ENCODE measurements around the gene C10orf71. TPM values are rescaled to one million over a fixed set of nuclear protein-coding genes. Genes with fewer than 3 reads are reported as not detected.

Gene C10orf71
- total and polyA plus RNA-seq, 2 of the 8 experiments (the other 6 are each of a cell fraction or from before 2014, with no cell fraction given), result not detected

- Histone ChIP-seq H4K5ac (ENCODE audit: insufficient read length, low read depth, low read length) (no peak overlapping the region), H4K91ac (replicated peaks; ENCODE audit: insufficient read length, low read length) (no peak overlapping the region), H3K9ac (replicated peaks in 1 of 4; ENCODE audit: extremely low read depth in 1 of 4, low read depth in 3 of 4, low read length in 3 of 4) (no peak overlapping the region), H3K23me2 (ENCODE audit: low read depth, low read length) (no peaks in the 10 kb centered on the region; the same call in 1 of the 2 replicates), H2BK20ac (ENCODE audit: low read length) (no peak overlapping the region), H3K79me1 (ENCODE audit: low read depth, low read length) (no peaks in the 10 kb centered on the region), H3K79me2 (ENCODE audit: control insufficient read depth in 1 of 2, insufficient read depth in 2 of 2, low read length in 2 of 2) (no peaks in the 10 kb centered on the region), H3K18ac (ENCODE audit: extremely low read depth, low read length) (no peak overlapping the region), H2BK15ac (ENCODE audit: low read length) (no peak overlapping the region), H2BK12ac (ENCODE audit: low read depth, low read length) (no peak overlapping the region), H2AFZ (ENCODE audit: low read length) (0 out of 2 replicates have a peak overlapping the region, but pooled peaks have one; percentile 4), H3K27ac (ENCODE audit: low read depth, low read length) (no peak overlapping the region), H3K4me2 (ENCODE audit: insufficient read depth in 1 of 2, low read depth in 2 of 2, low read length in 2 of 2) (no peak overlapping the region), H3K14ac (ENCODE audit: insufficient read length) (no peak overlapping the region), H3K36me3 (ENCODE audit: control insufficient read depth in 2 of 4, insufficient read depth in 4 of 4, low read length in 3 of 4) (no peaks in the 10 kb centered on the region), H2AK5ac (ENCODE audit: low read depth, low read length) (no peak overlapping the region), H3K23ac (ENCODE audit: insufficient read length) (no peak overlapping the region), H3K9me3 (ENCODE audit: insufficient read depth in 2 of 2, low read depth in 1 of 2, low read length in 1 of 2) (no peaks in the 10 kb centered on the region), H3K4me3 (ENCODE audit: extremely low read depth in 1 of 4, insufficient read depth in 2 of 4, low read depth in 3 of 4, low read length in 4 of 4) (no peak overlapping the region), H4K20me1 (replicated peaks in 1 of 2; ENCODE audit: control insufficient read depth in 1 of 2, insufficient read depth in 2 of 2, low read length in 2 of 2) (no peaks in the 10 kb centered on the region), H4K8ac (ENCODE audit: extremely low read depth, insufficient read depth, low read length) (no peak overlapping the region), H3K27me3 (replicated peaks in 1 of 4; ENCODE audit: control insufficient read depth in 3 of 4, extremely low read depth in 1 of 4, insufficient read depth in 3 of 4, low read length in 3 of 4) (no peaks in the 10 kb centered on the region; a peak in 1 of 7 replicates), H3K56ac (replicated peaks; ENCODE audit: insufficient read length, low read depth, low read length) (no peak overlapping the region), H2BK5ac (ENCODE audit: low read depth, low read length) (no peak overlapping the region), H2BK120ac (replicated peaks; ENCODE audit: low read depth, low read length) (no peak overlapping the region), H3K4me1 (replicated peaks in 1 of 4; ENCODE audit: control insufficient read depth in 3 of 4, insufficient read depth in 4 of 4, low read length in 3 of 4) (peaks cover 0 to 2% (median 0%) of the 10 kb centered on the region in 4 experiments; a peak in 1 of 7 replicates), H3K4ac (replicated peaks; ENCODE audit: insufficient read length, low read depth, low read length) (no peak overlapping the region)
- ChIA-PET CTCF (ENCODE audit: partially characterized antibody) (interaction anchor here (0.7 to 4.4 kb wide), 5 partner anchors 14 to 183 kb away, joined by 3 to 20 read pairs (median 3); no protein-coding TSS in a partner anchor), POLR2A (ENCODE audit: partially characterized antibody) (no interaction called here)
- DNase-seq (ENCODE audit: low read depth in 1 of 2, low spot score in 2 of 2) (peak in 1 of 2 experiments; percentile 26), FAIRE-seq (no peak)
- TF ChIP-seq NRF1 (IDR thresholded peaks at IDR 0.05; ENCODE audit: low read depth, low read length) (no peak), YY1 (IDR thresholded peaks at IDR 0.05; ENCODE audit: low read depth, low read length) (no peak)
- WGBS, 2 experiments (ENCODE audit: extremely low coverage in 1 of 2, insufficient coverage in 1 of 2, insufficient read length in 1 of 2, insufficient replicate concordance in 2 of 2, low coverage in 1 of 2, low lambda C conversion rate in 2 of 2, missing lambda C conversion rate in 1 of 2), result 86% methylated on average over 9 of the region's 9 CpGs; no CpG with 5 or more reads in 1 of the 2 experiments
These were observed 29.6 kb downstream of the C10orf71 start for GRCh38 chr10:49328401-49329145.
